Activated CD8-positive, alpha-beta T cell treated with anti-CD3 and anti-CD28 coated beads, Interleukin-2, amount 10 ng/mL, durations not matched to agents 7 days and 5 days (primary cell): ENCODE measurements around the gene TM9SF1. TPM values are rescaled to one million over a fixed set of nuclear protein-coding genes. Genes with fewer than 3 reads are reported as not detected.

Experiments
- ATAC-seq: fragments of 150-1000 bp; cut with Tn5 transposase; one replicate; pipeline ENCODE4 v1.10.0; 2021; ENCODE audit warnings: moderate library complexity
- CTCF ChIA-PET: fragments of 350-600 bp; sonication (Branson Sonifier 250); formaldehyde crosslinking; loops from one replicate; lab custom pipeline; 2021; ENCODE audit warnings: antibody characterized with exemption; lab: Charles Lee
- POLR2A ChIA-PET: fragments of 350-600 bp; sonication (Branson Sonifier 250); formaldehyde crosslinking; loops from one replicate; lab custom pipeline; 2021; ENCODE audit warnings: antibody characterized with exemption; lab: Charles Lee
- DNase-seq: peaks from one replicate; pipeline ENCODE4 v3.0.0-alpha.2; 2020
- H3K27ac Mint-ChIP-seq: one replicate; pipeline ENCODE4 v1.8.0; 2021; ENCODE audit warnings: mild to moderate bottlenecking, mixed read lengths
- H3K27me3 Mint-ChIP-seq: one replicate; pipeline ENCODE4 v1.8.0; 2021; ENCODE audit warnings: low read depth, mixed read lengths
- H3K36me3 Mint-ChIP-seq: one replicate; pipeline ENCODE4 v1.8.0; 2021; ENCODE audit warnings: low read depth, mixed read lengths
- H3K4me1 Mint-ChIP-seq: one replicate; pipeline ENCODE4 v1.8.0; 2021; ENCODE audit warnings: low read depth, mixed read lengths
- H3K4me3 Mint-ChIP-seq: one replicate; pipeline ENCODE4 v1.8.0; 2021; ENCODE audit warnings: mild to moderate bottlenecking, mixed read lengths
- H3K9me3 Mint-ChIP-seq: one replicate; pipeline ENCODE4 v1.8.0; 2022; ENCODE audit warnings: mixed read lengths; ENCODE audit not compliant: insufficient read depth
- total RNA-seq, 2 experiments: library from RNA; stranded (reverse); gene quantifications; one replicate each; pipeline ENCODE4 v1.2.3, GENCODE V29; 2021

TM9SF1 gene
- total RNA-seq, 2 experiments from 2014 or later = 29.3 to 32.8 TPM

- ChIA-PET CTCF (interaction anchor here (1.0 to 3.6 kb wide), 8 partner anchors 17 to 235 kb away, joined by 3 to 24 read pairs (median 8); partner anchors contain the start of genes CHMP4A, IRF9, PSME2 and TINF2), POLR2A (interaction anchor here (0.6 to 4.3 kb wide), 23 partner anchors 10 to 1102 kb away, joined by 3 to 87 read pairs (median 6); partner anchors contain the start of genes CHMP4A, DCAF11, DHRS1 and IRF9)
- DNase-seq (no peak), ATAC-seq (peak; percentile 17)
- peak overlapping the region; percentile 96 for H3K27ac Mint-ChIP-seq
- H3K9me3 Mint-ChIP-seq = no peaks in the 10 kb centered on the region
- H3K4me1 Mint-ChIP-seq = peaks cover 56% of the 10 kb centered on the region
- peak overlapping the region; percentile 88 for H3K4me3 Mint-ChIP-seq
- H3K27me3 Mint-ChIP-seq = no peaks in the 10 kb centered on the region
- peaks cover 59% of the 10 kb centered on the region for H3K36me3 Mint-ChIP-seq
These were observed 1.1 kb upstream of the TM9SF1 start for GRCh38 chr14:24196071-24197055.

- Mint-ChIP-seq H3K36me3 (peaks cover 61% of the 10 kb centered on the region), H3K27me3 (no peaks in the 10 kb centered on the region), H3K4me1 (peaks cover 62% of the 10 kb centered on the region), H3K9me3 (no peaks in the 10 kb centered on the region), H3K4me3 (peak overlapping the region; percentile 88), H3K27ac (peak overlapping the region; percentile 96)
- ChIA-PET CTCF (interaction anchor here (0.8 to 3.6 kb wide), 10 partner anchors 18 to 139 kb away, joined by 3 to 24 read pairs (median 4); partner anchors contain the start of genes CHMP4A, EMC9, IRF9 and MDP1), POLR2A (interaction anchor here (1.0 to 4.3 kb wide), 14 partner anchors 9 to 236 kb away, joined by 3 to 87 read pairs (median 12); partner anchors contain the start of genes CHMP4A, DCAF11, EMC9 and IRF9)
- DNase-seq (no peak), ATAC-seq (no peak)
These were observed 412 bp downstream of the TM9SF1 start for GRCh38 chr14:24194873-24195185.

DNA sequence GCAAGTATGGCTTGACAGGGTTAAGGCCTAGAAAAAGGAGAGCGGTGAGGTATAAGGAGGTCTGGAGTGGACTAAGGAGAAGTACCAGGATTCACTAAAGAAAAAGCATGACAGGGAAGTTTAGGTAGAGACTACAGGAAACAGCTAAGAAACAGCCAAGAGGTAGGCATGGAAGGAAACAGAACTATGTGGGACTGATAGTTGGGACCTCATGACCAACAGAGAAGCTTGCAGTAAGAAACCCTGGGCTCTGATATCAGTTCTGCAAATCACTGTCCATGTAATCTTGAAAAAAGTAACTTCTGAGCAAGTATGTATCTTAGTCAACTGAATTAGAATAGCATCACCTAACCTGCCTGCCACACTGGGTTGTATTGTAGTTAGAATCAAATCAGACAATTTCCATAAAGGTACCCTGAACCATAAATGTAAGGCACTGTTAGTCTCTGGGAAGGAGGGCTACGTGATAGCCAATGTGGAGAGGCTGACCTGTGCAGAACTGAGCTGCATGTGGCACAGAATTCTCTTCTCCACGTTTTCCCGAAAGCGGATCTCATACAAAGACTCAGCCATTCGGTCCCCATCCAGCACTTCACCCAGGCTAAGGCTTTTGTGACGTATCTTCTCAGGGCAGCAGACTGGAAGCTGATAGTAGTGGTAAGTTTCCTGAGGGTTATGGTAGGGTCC, 912 bp downstream of the TM9SF1 start:
- ChIA-PET POLR2A (interaction anchor here (0.6 to 4.3 kb wide), 14 partner anchors 9 to 236 kb away, joined by 3 to 87 read pairs (median 12); partner anchors contain the start of genes CHMP4A, DCAF11, EMC9 and IRF9), CTCF (interaction anchor here (0.8 to 3.6 kb wide), 9 partner anchors 19 to 139 kb away, joined by 3 to 24 read pairs (median 4); partner anchors contain the start of genes CHMP4A, CIDEB, EMC9 and IRF9)
- H3K36me3 Mint-ChIP-seq = peaks cover 56% of the 10 kb centered on the region
- no peak for ATAC-seq
- H3K27ac Mint-ChIP-seq = peak overlapping the region; percentile 96
- peak overlapping the region; percentile 88 for H3K4me3 Mint-ChIP-seq
- peaks cover 61% of the 10 kb centered on the region for H3K4me1 Mint-ChIP-seq
- H3K27me3 Mint-ChIP-seq = no peaks in the 10 kb centered on the region
- no peaks in the 10 kb centered on the region for H3K9me3 Mint-ChIP-seq
- no peak for DNase-seq

DNA sequence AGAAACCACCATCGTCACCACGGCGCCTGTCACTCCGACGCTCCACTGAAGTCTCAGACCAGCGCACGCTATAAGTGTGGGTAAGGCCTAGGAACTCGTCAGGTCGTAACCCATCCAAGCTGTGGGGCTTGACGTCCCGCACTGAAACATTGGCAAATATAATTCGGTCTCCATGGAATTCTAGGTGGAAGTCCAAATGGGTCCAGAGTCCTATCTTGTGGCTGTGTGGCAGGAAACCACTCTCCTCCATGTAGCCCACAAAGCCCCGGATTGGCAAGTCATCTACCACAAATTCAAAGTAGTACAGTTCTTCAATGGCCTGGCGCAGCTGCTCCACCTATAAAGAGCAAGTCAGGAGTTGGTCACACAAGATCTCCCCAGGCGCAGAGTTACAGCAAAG, 2.3 kb downstream of the TM9SF1 start:
- ChIA-PET CTCF (no interaction called here), POLR2A (interaction anchor here (4.3 kb wide), 1 partner anchor 20 kb away, joined by 87 read pairs; the partner anchor contains the start of genes CHMP4A and MDP1)
- peak overlapping the region; percentile 15 for H3K4me3 Mint-ChIP-seq
- no peaks in the 10 kb centered on the region for H3K9me3 Mint-ChIP-seq
- no peaks in the 10 kb centered on the region for H3K27me3 Mint-ChIP-seq
- H3K27ac Mint-ChIP-seq = peak overlapping the region; percentile 20
- H3K36me3 Mint-ChIP-seq = peaks cover 51% of the 10 kb centered on the region
- DNase-seq = no peak
- H3K4me1 Mint-ChIP-seq = peaks cover 63% of the 10 kb centered on the region
- ATAC-seq = no peak

GRCh38 chr14:24190416-24190815, 4.8 kb downstream of the TM9SF1 start:
- H3K9me3 Mint-ChIP-seq = no peaks in the 10 kb centered on the region
- no peak overlapping the region for H3K27ac Mint-ChIP-seq
- H3K27me3 Mint-ChIP-seq = no peaks in the 10 kb centered on the region
- ChIA-PET POLR2A (interaction anchor here (1.3 kb wide), 1 partner anchor 25 kb away, joined by 4 read pairs; the partner anchor contains the start of gene MDP1), CTCF (interaction anchor here (1.7 kb wide), 1 partner anchor 52 kb away, joined by 3 read pairs; the partner anchor contains the start of gene TINF2)
- DNase-seq (no peak), ATAC-seq (no peak)
- no peak overlapping the region for H3K4me3 Mint-ChIP-seq
- peaks cover 63% of the 10 kb centered on the region for H3K4me1 Mint-ChIP-seq
- peaks cover 47% of the 10 kb centered on the region for H3K36me3 Mint-ChIP-seq

DNA sequence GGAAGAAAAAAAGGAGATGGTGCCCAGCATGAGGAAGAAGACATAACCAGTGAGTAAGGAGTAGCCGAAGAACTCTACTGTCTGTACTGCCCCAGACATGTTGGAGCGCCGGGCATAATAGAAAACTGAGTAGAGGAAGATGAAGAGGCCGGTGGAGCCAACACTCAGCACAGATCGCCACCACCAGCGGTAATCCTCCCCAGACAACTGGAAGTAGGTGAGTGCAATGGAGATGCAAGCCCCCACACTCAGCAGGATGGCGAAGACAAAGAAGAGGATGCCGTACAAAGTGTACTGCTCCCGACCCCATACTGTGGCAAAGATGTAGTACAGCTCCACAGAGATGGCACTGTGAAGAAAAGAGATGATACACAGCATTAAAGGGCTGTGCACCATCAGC, 5.8 kb downstream of the TM9SF1 start:
- ChIA-PET POLR2A (interaction anchor here (0.6 to 4.9 kb wide), 12 partner anchors 10 to 110 kb away, joined by 3 to 85 read pairs (median 4); partner anchors contain the start of genes CHMP4A, IRF9, MDP1 and PSME1), CTCF (interaction anchor here (0.6 to 2.2 kb wide), 8 partner anchors 24 to 242 kb away, joined by 3 to 16 read pairs (median 4); partner anchors contain the start of genes CHMP4A, CIDEB, IRF9 and MDP1)
- Mint-ChIP-seq H3K36me3 (peaks cover 46% of the 10 kb centered on the region), H3K9me3 (no peaks in the 10 kb centered on the region), H3K4me3 (no peak overlapping the region), H3K27me3 (no peaks in the 10 kb centered on the region), H3K4me1 (peaks cover 56% of the 10 kb centered on the region), H3K27ac (peak overlapping the region; percentile 61)
- ATAC-seq = no peak
- DNase-seq = no peak

DNA sequence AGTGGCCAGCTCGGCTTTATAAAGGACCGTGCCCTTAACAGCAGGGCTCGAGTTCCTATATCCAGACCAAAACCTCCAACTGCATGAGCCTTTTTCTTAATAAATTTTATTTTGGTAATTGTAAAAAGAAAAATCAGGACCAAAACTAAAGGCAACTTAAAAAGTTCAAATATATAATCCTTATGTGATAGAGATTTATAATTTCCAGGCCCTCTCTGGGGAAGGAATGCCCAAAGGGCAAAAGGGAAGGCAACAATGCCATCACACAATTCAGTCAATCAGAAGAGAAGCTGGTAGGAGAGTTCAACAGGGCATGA, 6.2 kb downstream of the TM9SF1 start:
- peak overlapping the region; percentile 92 for H3K4me3 Mint-ChIP-seq
- ChIA-PET POLR2A (interaction anchor here (0.6 to 4.9 kb wide), 14 partner anchors 9 to 109 kb away, joined by 3 to 85 read pairs (median 6); partner anchors contain the start of genes CHMP4A, IRF9, MDP1 and PCK2), CTCF (interaction anchor here (0.6 to 2.2 kb wide), 9 partner anchors 25 to 243 kb away, joined by 3 to 16 read pairs (median 4); partner anchors contain the start of genes CHMP4A, CIDEB, IRF9 and MDP1)
- peaks cover 52% of the 10 kb centered on the region for H3K4me1 Mint-ChIP-seq
- H3K9me3 Mint-ChIP-seq = no peaks in the 10 kb centered on the region
- ATAC-seq (no peak), DNase-seq (no peak)
- H3K27me3 Mint-ChIP-seq = no peaks in the 10 kb centered on the region
- H3K27ac Mint-ChIP-seq = peak overlapping the region; percentile 87
- peaks cover 43% of the 10 kb centered on the region for H3K36me3 Mint-ChIP-seq

- H3K4me1 Mint-ChIP-seq = peaks cover 49% of the 10 kb centered on the region
- ChIA-PET CTCF (interaction anchor here (0.6 to 2.2 kb wide), 11 partner anchors 10 to 243 kb away, joined by 3 to 16 read pairs (median 3); partner anchors contain the start of genes CHMP4A, CIDEB, IRF9 and MDP1), POLR2A (interaction anchor here (0.8 to 4.9 kb wide), 12 partner anchors 9 to 109 kb away, joined by 3 to 85 read pairs (median 6); partner anchors contain the start of genes CHMP4A, IRF9, MDP1 and PCK2)
- DNase-seq = peak; percentile 97
- H3K27ac Mint-ChIP-seq = peak within 1 kb of the TSS; percentile 87
- no peaks in the 10 kb centered on the region for H3K9me3 Mint-ChIP-seq
- H3K36me3 Mint-ChIP-seq = peaks cover 42% of the 10 kb centered on the region
- H3K4me3 Mint-ChIP-seq = peak within 1 kb of the TSS; percentile 92
- peak; percentile 84 for ATAC-seq
- H3K27me3 Mint-ChIP-seq = no peaks in the 10 kb centered on the region
These were observed 6.8 kb downstream of the TM9SF1 start, which contains the start of gene IPO4 for GRCh38 chr14:24188251-24189058. TSS of gene IPO4 (minus strand) at chr14:24188816. CDS start at chr14:24188787, 29 bp downstream.

DNA sequence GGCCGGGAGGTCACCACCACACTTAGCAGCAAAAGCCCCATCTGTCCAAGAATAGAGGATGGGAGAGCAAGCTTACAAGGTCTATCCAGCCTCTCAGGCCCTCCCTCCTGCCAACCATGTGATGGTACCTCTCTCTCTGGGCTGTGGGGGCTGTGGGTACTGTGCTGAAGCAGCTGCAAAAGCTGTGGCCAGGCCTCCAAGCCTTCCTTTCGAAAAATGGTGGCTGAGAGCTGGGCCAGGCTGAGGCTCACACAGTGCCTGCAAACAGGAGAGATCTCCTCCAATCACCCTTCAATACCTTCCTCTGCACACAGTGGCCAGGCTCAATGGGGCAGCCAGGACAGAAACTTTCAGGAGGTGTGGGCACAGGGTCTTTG, 7.7 kb downstream of the TM9SF1 start:
- ATAC-seq (no peak), DNase-seq (no peak)
- peaks cover 43% of the 10 kb centered on the region for H3K36me3 Mint-ChIP-seq
- no peaks in the 10 kb centered on the region for H3K27me3 Mint-ChIP-seq
- H3K9me3 Mint-ChIP-seq = no peaks in the 10 kb centered on the region
- ChIA-PET CTCF (interaction anchor here (0.9 to 2.8 kb wide), 6 partner anchors 9 to 130 kb away, joined by 3 to 9 read pairs (median 3); partner anchors contain the start of genes IRF9 and TINF2), POLR2A (interaction anchor here (0.9 to 4.9 kb wide), 8 partner anchors 8 to 52 kb away, joined by 3 to 85 read pairs (median 14); partner anchors contain the start of genes CHMP4A, IRF9, MDP1 and PSME1)
- H3K27ac Mint-ChIP-seq = peak overlapping the region; percentile 87
- peak overlapping the region; percentile 92 for H3K4me3 Mint-ChIP-seq
- H3K4me1 Mint-ChIP-seq = peaks cover 42% of the 10 kb centered on the region
